Measurements from ENCODE around the gene LGR5.

Gene LGR5

DNA sequence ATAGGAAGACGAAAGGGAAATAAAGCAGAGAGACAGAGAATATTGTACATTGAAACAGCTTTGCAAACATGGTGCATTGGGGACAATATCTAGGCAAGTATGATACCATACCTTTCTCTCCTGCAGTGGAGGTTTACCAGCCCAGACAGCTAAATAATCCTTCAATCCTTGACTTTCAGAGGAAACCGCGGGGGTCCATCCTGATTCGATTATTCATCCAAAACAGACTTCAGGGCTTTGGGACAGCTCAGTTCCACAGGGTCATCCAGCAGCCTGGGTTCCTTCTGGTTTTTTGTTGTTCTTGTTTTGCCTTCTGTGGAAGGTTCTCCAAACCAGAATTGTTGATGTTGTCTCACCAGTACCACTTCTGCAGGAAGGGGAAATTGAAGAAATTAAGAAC is 81.5 kb downstream of the LGR5 start:
- H3K36me3 ChIP-seq: 0 out of 2 replicates have a peak, but pooled peaks cover 3% of the 10 kb centered on the region
- no peaks in the 10 kb centered on the region for H3K27me3 ChIP-seq
- H3K4me3 ChIP-seq (ENCODE audit: low read depth, low read length): no peak overlapping the region
- no peak for TF ChIP-seq CTCF (IDR thresholded peaks at IDR 0.05; ENCODE audit: low read depth, low read length)
- DNase-seq: no peak
- H3K4me1 ChIP-seq: peaks cover 4% of the 10 kb centered on the region; the same call in 1 of the 2 replicates
- no peaks in the 10 kb centered on the region for H3K9me3 ChIP-seq

- Histone ChIP-seq H3K9me3 (no peaks in the 10 kb centered on the region), H3K36me3 (peaks cover 15% of the 10 kb centered on the region), H3K4me3 (ENCODE audit: low read depth, low read length) (no peak overlapping the region), H3K4me1 (peaks cover 4% of the 10 kb centered on the region; the same call in 1 of the 2 replicates), H3K27me3 (no peaks in the 10 kb centered on the region)
- no peak for DNase-seq
- TF ChIP-seq CTCF (IDR thresholded peaks at IDR 0.05; ENCODE audit: low read depth, low read length): no peak
Observed at GRCh38 chr12:71524626-71525025, 85.0 kb downstream of the LGR5 start.

DNA sequence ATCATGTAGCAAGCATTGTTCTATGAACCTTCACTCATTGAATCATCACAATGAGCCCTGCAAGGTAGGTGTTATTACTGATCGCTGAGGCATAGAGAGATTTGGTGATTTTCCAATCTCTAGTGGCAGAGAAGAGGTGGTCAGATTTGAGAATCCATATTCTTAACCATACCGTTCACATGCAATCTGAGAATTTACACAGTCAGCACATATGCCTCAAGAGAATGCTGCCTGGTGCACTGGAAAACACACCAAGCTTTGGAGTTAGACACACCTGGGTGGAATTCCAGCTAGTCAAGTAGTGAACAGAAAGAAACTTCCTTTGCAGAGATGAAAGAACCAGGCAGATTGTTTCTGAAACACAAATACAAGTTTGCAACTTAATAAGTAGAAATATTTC is 94.1 kb downstream of the LGR5 start:
- Histone ChIP-seq H3K27me3 (no peaks in the 10 kb centered on the region), H3K36me3 (peaks cover 11% of the 10 kb centered on the region), H3K4me1 (no peaks in the 10 kb centered on the region), H3K9me3 (no peaks in the 10 kb centered on the region), H3K4me3 (ENCODE audit: low read depth, low read length) (no peak overlapping the region)
- TF ChIP-seq CTCF (IDR thresholded peaks at IDR 0.05; ENCODE audit: low read depth, low read length): no peak
- no peak for DNase-seq

GRCh38 chr12:71536279-71536938 is 96.8 kb downstream of the LGR5 start:
- DNase-seq: no peak
- Histone ChIP-seq H3K9me3 (no peaks in the 10 kb centered on the region), H3K27me3 (no peaks in the 10 kb centered on the region), H3K4me1 (no peaks in the 10 kb centered on the region), H3K4me3 (ENCODE audit: low read depth, low read length) (no peak overlapping the region), H3K36me3 (peaks cover 17% of the 10 kb centered on the region)
- TF ChIP-seq CTCF (IDR thresholded peaks at IDR 0.05; ENCODE audit: low read depth, low read length): no peak

GRCh38 chr12:71536939-71537622 is 97.5 kb downstream of the LGR5 start:
- no peaks in the 10 kb centered on the region for H3K9me3 ChIP-seq
- no peak overlapping the region for H3K4me3 ChIP-seq (ENCODE audit: low read depth, low read length)
- H3K36me3 ChIP-seq: peaks cover 17% of the 10 kb centered on the region
- no peaks in the 10 kb centered on the region for H3K4me1 ChIP-seq
- H3K27me3 ChIP-seq: no peaks in the 10 kb centered on the region
- TF ChIP-seq CTCF (IDR thresholded peaks at IDR 0.05; ENCODE audit: low read depth, low read length): no peak
- DNase-seq: no peak

- DNase-seq: no peak
- Histone ChIP-seq H3K36me3 (peaks cover 17% of the 10 kb centered on the region), H3K27me3 (no peaks in the 10 kb centered on the region), H3K4me1 (peaks cover 5% of the 10 kb centered on the region; the same call in 1 of the 2 replicates), H3K9me3 (no peaks in the 10 kb centered on the region), H3K4me3 (ENCODE audit: low read depth, low read length) (no peak overlapping the region)
- no peak for TF ChIP-seq CTCF (IDR thresholded peaks at IDR 0.05; ENCODE audit: low read depth, low read length)
Observed at GRCh38 chr12:71538807-71539206, 99.2 kb downstream of the LGR5 start.

All from BE2C (cell line).